ENCODE measurements around the gene PAK5. TPM values are rescaled to one million over a fixed set of nuclear protein-coding genes. Genes with fewer than 3 reads are reported as not detected.

The PAK5 gene
- total RNA-seq (2022; extraction: Qiagen RNA extraction; ENCODE audit: low read depth), result not detected in 5 replicates

DNA sequence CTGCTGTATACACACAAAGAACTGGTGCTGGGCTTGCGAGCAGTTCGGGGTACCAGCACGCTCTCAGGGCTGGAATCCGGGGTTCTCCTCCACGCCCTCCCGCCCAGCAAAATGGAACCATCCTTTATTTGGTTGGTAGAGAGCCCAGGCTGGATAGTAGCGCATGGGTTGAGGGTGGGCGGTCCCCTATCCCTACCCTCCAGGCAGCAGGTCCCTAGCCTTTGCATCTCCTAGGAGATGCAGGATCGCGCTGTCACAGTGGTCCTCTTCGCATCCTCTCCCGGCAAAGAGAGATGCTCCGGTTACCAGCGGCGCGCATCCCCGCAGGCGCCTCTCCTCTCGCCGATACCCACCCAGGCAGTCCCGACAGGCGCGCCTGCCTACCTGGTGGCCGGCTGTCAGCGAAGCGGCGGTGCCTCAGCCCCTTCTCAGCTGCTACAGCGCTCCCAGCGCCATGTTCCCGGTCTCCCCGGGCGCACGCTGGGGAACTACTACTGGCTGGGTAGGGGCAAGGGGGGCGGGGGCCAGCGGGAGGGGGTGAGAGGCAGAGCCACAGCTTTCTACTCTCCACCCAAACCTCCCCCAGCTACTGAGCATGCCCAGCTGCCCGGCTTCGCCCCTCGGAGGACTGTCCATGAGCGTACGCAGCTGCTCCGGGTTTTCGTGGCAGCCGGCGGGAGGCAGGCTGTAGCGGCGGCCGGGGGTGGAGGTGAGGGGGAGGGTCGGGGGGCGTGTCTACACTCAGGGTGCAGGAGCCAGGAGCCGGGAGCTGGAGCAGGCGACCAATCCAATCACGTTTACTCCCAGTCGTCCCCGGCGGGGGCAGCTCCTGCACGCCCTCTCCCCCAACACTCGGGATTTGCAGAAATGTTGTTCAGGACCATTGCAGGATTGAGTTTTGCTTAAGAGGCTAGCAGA is at the start of gene PAK5:
PAK5 (minus strand) TSS at position 699 of the 918 bp plus-strand sequence. CDS start 194,748 bp downstream, outside the sequence.

DNA sequence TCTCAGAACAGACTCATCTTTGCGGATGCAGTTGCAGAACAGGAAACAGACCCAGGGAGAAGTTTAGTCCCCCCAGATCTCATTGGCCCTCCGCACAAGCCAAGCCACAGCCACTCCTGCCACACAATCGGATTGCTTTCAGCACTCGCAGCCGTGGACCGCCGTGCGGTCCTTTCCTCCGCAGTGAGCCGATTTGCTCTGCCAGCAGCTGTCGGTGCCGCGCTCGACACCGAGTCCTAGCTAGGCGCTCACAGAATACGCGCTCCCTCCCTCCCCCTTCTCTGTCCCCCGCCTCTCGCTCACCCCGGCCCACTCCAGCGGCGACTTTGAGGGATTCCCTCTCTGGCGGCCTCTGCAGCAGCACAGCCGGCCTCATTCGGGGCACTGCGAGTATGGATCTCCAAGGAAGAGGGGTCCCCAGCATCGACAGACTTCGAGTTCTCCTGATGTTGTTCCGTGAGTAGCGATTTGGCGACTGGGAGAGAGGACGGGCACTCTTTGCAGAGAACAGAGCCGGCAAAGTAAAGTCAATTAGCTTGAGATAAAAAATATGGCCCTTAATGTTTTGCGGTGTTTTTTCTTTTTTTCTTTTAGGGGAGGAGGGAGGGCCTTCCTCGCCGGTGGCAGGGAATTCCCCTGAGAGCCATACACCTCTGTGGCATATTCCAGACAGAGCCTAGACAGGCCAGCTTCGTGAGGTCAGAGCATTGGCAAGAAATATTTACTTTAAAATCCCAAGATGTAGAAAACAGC is 324.2 kb downstream of the PAK5 start, which contains the start of gene LAMP5:
LAMP5 (plus strand) TSS at position 130 of the 753 bp plus-strand sequence; CDS start at position 393, 263 bp downstream.

Other genes with a start within 250 kb of the PAK5 start
- gene ANKEF1, start 195.9 kb upstream of the PAK5 start, total RNA-seq (2022; extraction: Qiagen RNA extraction; ENCODE audit: low read depth), result 6.8 to 7.9 TPM (median 7.4 TPM) in 5 replicates

Data from A549 treated with ZK216348 at 1 μM for 4 hours (cell line).